NCI-H187 treated with DMSO at 0.1 percent for 48 hours (cell line): ENCODE data around the gene SIGLEC11.
"Not testable (repeated sequence)": the region's sequence is repeated elsewhere in the genome, so short reads cannot be mapped to it uniquely, and the experiment has no call there.

Experiments used
- DNase-seq: peaks from one replicate; lab custom pipeline; 2025; lab: John Stamatoyannopoulos, UW

The SIGLEC11 gene

DNA sequence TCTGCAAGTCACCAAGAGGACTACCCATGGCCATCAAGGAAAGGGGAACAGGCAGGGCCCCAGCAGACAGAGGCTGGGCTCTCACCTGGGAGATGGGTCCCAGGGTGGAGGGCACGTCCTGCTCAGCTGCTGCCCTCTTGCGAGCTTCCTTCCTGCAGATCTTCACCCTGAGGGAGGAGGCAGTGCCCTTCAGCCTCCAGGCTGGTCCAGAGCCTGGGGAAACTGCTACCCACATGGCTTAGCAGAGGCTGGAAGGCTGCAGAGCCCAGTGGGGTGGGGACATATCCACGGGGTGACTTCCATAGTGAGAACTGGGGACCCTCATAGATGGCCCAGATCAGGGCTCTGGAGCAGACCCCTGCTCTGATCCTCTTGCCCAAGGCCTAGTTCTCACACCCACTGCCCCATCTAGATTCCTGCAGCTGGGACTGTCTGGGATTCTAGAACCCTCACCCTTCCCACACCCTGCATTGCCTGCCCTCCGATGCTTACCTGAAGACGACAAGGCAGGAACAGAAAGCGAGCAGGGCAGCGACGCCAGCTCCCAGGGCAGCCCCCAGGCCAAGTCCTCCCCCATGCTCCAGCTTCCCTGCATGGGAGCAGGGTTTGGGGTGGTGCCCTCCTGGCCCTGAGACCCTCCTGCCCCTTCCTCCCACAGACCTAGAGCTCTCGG lies 9.0 kb downstream of the SIGLEC11 start:
- no peak for DNase-seq

- no peak for DNase-seq
These were observed 9.9 kb downstream of the SIGLEC11 start for GRCh38 chr19:49950956-49951526.

GRCh38 chr19:49950590-49950948 lies 10.4 kb downstream of the SIGLEC11 start:
- DNase-seq, result no peak

GRCh38 chr19:49949742-49950589 lies 11.0 kb downstream of the SIGLEC11 start:
- DNase-seq, result no peak

GRCh38 chr19:49946415-49946814 lies 14.6 kb downstream of the SIGLEC11 start:
- DNase-seq, result no peak

DNA sequence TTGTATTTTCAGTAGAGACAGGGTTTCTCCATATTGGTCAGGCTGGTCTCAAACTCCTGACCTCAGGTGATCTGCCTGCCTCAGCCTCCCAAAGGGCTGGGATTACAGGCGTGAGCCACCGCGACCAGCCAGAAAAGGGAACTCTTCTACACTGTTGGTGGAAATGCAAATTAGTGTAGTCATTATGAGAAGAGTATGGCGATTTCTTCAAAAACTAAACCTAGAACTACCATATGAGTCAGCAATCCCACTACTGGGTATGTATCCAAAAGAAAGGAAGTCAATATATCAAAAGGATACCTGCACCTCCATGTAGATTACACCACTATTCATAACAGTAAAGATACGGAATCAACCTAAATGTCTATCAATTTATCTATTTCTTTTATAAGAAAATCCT lies 16.4 kb downstream of the SIGLEC11 start:
- DNase-seq, result not testable (repeated sequence)

GRCh38 chr19:49940482-49940791 lies 20.5 kb downstream of the SIGLEC11 start:
- DNase-seq, result no peak

- DNase-seq, result no peak
These were observed 21.1 kb downstream of the SIGLEC11 start for GRCh38 chr19:49939721-49940481.

GRCh38 chr19:49938662-49939061 lies 22.3 kb downstream of the SIGLEC11 start:
- DNase-seq, result no peak

DNA sequence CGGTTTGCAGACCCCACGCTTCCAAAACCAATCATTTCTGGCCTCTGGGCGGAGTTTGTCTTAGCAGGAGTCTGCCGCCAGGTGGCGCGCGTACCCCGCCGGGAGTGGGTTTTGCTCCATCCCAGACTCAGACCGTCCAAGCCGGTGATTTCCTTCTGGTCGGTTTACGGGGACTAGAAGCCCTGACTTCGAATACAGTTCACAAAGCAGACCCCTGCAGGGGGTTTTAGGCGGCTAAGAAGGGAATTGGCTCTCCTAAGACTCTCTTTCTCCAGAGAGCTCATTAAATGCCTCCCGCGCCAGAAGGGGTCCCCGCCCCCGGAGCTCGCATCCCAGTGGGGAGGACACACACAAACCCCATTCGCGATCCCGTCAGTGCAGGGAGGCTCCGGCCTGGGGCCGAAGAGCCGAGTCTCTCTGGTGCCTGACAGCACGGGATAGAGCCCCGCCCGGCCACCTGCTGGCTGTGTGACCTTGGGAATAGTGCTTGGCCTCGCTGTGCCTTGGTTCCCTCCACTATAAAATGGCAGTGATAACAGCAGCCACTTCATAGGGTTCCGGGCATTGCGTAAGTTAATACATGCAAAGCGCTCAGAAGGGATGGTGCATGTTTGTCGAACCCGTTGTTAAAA lies 23.1 kb downstream of the SIGLEC11 start:
- DNase-seq, result peak; percentile 9

DNA sequence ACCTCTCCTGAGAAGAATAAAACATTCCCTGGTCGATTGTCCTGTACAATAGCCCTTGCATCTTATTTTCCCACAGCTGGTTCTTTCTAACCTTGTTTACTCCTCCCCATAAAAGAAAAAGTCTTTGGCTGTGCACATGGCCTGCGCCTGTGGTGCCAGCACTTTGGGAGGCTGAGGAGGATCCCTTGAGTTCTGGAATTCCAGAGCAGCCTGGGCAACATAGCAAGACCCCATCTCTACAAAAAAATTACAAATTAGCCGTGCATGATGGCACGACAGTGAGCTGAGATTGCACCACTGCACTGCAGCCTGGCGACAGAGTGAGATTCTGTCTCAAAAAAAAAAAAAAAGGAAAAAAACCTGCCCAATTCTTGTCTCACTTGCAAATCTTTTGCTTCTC lies 24.4 kb downstream of the SIGLEC11 start:
- no peak for DNase-seq

DNA sequence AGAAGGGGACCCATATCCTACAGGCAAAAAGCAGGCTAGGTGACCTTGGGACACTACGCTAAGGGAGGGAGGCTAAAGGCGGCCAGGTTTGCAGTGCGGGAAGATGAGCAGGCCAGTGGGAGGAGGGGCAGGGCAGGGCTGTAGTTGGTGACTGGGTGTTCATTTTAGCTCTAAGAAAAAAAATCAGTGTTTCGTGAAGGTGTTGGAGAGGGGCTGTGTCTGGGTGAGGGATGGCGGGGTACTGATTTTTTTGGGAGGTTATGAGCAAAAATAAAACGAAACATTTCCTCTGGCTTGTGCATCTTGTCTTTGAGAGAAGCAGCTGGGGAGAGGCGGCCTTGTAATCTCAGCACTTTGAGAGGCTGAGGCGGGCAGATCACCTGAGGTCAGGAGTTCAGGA lies 27.3 kb downstream of the SIGLEC11 start:
- DNase-seq, result no peak

DNA sequence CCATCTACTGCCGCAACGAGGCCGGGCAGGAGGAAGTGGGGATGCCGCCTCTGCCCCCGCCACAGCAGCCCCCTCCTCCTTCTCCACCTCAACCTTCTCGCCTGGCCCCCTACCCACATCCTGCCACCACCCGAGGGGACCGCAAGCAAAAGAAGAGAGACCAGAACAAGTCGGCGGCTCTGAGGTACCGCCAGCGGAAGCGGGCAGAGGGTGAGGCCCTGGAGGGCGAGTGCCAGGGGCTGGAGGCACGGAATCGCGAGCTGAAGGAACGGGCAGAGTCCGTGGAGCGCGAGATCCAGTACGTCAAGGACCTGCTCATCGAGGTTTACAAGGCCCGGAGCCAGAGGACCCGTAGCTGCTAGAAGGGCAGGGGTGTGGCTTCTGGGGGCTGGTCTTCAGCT lies 28.2 kb downstream of the SIGLEC11 start:
- no peak for DNase-seq

- no peak for DNase-seq
These were observed 28.9 kb downstream of the SIGLEC11 start for GRCh38 chr19:49932041-49932451.

DNA sequence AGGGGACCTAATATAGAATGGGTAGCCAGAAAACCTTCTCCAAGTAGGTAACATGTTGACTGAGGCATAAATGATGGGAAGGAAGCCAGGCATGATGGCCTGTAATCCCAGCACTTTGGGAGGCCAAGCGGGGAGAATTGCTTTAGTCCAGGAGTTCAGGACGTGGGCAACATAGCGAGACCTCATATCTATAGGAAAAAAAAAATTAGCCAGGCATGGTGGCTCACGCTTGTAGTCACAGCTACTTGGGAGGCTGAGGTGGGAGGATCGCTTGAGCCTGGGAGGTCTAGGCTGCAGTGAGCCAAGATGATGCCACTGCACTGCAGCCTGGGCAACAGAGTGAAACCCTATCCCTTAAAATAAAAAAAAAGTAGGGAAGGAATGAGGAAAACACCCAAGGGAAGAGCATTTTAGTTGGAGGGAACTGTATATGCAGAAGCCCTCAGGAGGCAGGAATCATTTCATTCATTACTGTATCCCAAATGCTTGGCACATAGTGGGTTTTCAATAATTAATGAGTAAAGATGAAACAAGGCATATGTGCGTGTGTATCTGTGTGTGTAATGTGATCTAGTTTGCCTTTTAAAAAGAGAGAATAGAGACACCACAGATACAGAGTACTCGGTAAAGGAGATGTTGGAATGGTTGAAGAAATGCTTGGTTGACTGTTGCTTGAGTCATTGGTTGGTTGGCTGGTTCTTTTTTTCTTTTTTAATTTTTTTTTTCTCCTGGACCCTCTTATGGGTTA lies 29.5 kb downstream of the SIGLEC11 start:
- DNase-seq, result no peak

GRCh38 chr19:49930483-49931011 lies 30.4 kb downstream of the SIGLEC11 start:
- peak; percentile 70 for DNase-seq

DNA sequence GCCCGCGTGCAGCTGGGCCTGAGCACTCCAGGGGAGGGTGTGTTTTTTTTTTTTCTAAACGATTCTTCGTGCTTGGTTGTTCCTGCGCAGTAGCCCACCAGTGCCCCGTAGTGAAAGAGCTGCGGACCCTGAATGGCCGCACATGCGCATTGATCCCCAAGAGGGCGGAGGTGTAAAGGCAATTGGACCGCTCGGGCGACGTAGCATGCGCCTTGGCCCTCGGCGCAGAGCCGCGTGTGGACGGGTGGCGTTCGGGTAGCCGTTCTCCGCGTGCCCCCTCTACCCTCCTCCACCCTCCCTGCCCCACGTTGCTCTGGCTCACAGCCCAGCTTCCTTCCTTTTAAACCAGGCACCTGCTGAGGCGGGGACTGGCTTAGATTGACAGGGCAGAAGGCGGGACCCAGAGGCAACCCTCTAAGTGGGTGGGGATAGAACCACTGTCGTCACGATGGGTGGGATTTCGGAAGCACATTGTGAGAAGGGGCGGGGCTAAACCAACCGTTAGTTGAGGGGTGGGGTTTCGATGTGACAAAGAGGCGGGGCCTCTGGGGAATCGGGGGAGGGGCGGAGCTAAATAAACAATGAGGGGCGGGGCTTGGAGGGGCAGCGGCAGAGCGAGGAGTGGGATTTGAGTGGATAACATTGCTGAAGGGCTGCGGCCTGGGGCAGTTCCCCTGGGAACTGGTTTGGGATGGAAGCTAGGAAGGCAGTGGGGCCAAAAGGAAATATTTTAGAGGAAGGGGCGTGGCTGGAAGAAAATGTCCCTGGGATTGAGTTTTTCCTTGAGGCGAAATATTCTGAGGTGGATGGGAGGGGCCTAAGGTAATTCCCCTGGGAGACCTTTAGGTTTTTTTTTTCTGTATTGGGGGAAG lies 31.1 kb downstream of the SIGLEC11 start:
- peak; percentile 97 for DNase-seq

DNA sequence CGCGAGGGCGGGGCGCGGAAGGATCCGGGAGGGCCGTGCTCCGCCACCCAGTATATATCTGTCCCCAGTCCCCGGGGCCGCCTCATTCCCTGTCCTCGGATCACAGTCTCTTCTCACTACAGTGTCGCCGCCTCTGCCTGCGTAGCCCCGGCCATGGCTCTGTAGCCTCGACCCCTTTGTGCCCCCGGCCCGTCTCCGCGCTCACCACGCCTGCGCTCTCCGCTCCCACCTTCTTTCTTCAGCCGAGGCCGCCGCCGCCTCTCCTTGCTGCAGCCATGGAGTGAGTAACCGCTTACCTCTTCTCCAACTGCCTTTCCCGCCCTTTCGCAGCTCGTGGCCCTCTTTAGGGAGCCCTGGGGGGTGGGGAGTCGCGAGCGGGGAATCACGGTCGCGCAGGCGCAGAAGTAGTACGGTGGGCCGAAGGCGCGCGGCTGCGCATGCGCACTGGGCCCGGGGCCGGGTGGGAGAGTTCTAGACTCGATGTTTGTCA lies 31.8 kb downstream of the SIGLEC11 start, which contains the start of the genes ATF5 and NUP62:
TSS of gene ATF5 (plus strand) at position 85 of the 490 bp plus-strand sequence. CDS start 1,646 bp downstream, outside the sequence.
TSS of gene NUP62 (minus strand) at position 384 of the 490 bp plus-strand sequence. CDS start 19,697 bp downstream, outside the sequence.
- peak; percentile 96 for DNase-seq

GRCh38 chr19:49927526-49928264 lies 33.3 kb downstream of the SIGLEC11 start:
- no peak for DNase-seq
